SK-N-SH treated with all-trans-retinoic acid at 6 μM for 48 hours (cell line): ENCODE data around the gene UCHL5.
"Not testable (repeated sequence)": the region's sequence is repeated elsewhere in the genome, so short reads cannot be mapped to it uniquely, and the experiment has no call there.

Source experiments
- ATAC-seq: fragments of 200-7000 bp; cut with Tn5 transposase; 3 replicates; pipeline ENCODE4 v1.9.1; 2020; ENCODE audit warnings: mild to moderate bottlenecking, moderate library complexity
- ARNTL ChIP-seq: fragments of 450-650 bp; formaldehyde crosslinking; IDR thresholded peaks from 2 replicates; pipeline ENCODE4 v1.5.0; 2020; ENCODE audit warnings: low read depth, mild to moderate bottlenecking, moderate library complexity, borderline replicate concordance
- BACH2 ChIP-seq: fragments of 250-450 bp; sonication (Bioruptor Pico); IDR thresholded peaks from 2 replicates; pipeline ENCODE4 v1.9.0; 2021; ENCODE audit warnings: mild to moderate bottlenecking, borderline replicate concordance
- CREB5 ChIP-seq: fragments of 250-450 bp; sonication (Bioruptor Pico); IDR thresholded peaks from 2 replicates; pipeline ENCODE4 v1.5.1; 2020; ENCODE audit warnings: low read depth, mild to moderate bottlenecking, moderate library complexity
- CSDC2 ChIP-seq: fragments of 250-450 bp; sonication (Bioruptor Pico); IDR thresholded peaks from 2 replicates; pipeline ENCODE4 v1.5.0; 2020; ENCODE audit warnings: mild to moderate bottlenecking, moderate library complexity
- CSRNP3 ChIP-seq: fragments of 250-450 bp; sonication (Bioruptor Pico); IDR thresholded peaks from 2 replicates; pipeline ENCODE4 v1.5.1; 2021; ENCODE audit warnings: mild to moderate bottlenecking, moderate library complexity
- GLIS3 ChIP-seq: fragments of 250-450 bp; sonication (Bioruptor Pico); IDR thresholded peaks from 2 replicates; pipeline ENCODE4 v1.5.0; 2020; ENCODE audit warnings: mild to moderate bottlenecking, moderate library complexity
- ISL1 ChIP-seq: fragments of 250-450 bp; sonication (Bioruptor Pico); IDR thresholded peaks from 2 replicates; pipeline ENCODE4 v2.1.2; 2022; ENCODE audit warnings: mild to moderate bottlenecking, moderate library complexity
- OSR1 ChIP-seq: fragments of 250-450 bp; sonication (Bioruptor Pico); IDR thresholded peaks from 2 replicates; pipeline ENCODE4 v1.8.0; 2022; ENCODE audit warnings: moderate library complexity, mild to moderate bottlenecking, inconsistent platforms
- POU6F1 ChIP-seq: fragments of 250-450 bp; sonication (Bioruptor Pico); IDR thresholded peaks from 2 replicates; pipeline ENCODE4 v1.8.0; 2021; ENCODE audit warnings: low read depth, mild to moderate bottlenecking, moderate library complexity, borderline replicate concordance
- PPARA ChIP-seq: fragments of 250-450 bp; sonication (Bioruptor Pico); IDR thresholded peaks from 2 replicates; pipeline ENCODE4 v1.5.0; 2020; ENCODE audit warnings: mild to moderate bottlenecking, borderline replicate concordance
- RARB ChIP-seq: fragments of 250-450 bp; sonication (Bioruptor Pico); IDR thresholded peaks from 2 replicates; pipeline ENCODE4 v1.8.0; 2021; ENCODE audit warnings: mild to moderate bottlenecking, moderate library complexity
- SNAI2 ChIP-seq: fragments of 250-450 bp; sonication (Bioruptor Pico); IDR thresholded peaks from 2 replicates; pipeline ENCODE4 v1.5.0; 2020; ENCODE audit warnings: mild to moderate bottlenecking, moderate library complexity
- TCF4 ChIP-seq: fragments of 250-450 bp; sonication (Bioruptor Pico); IDR thresholded peaks from 2 replicates; pipeline ENCODE4 v1.8.0; 2021; ENCODE audit warnings: mild to moderate bottlenecking, moderate library complexity, borderline replicate concordance
- TOX ChIP-seq: fragments of 250-450 bp; sonication (Bioruptor Pico); IDR thresholded peaks from 2 replicates; pipeline ENCODE4 v1.8.0; 2021; ENCODE audit warnings: mild to moderate bottlenecking, moderate library complexity, borderline replicate concordance
- TSHZ2 ChIP-seq: fragments of 250-450 bp; sonication (Bioruptor Pico); IDR thresholded peaks from 2 replicates; pipeline ENCODE4 v1.5.0; 2020; ENCODE audit warnings: mild to moderate bottlenecking, moderate library complexity
- ZC3H10 ChIP-seq: fragments of 250-450 bp; sonication (Bioruptor Pico); IDR thresholded peaks from 2 replicates; pipeline ENCODE4 v1.5.1; 2021; ENCODE audit warnings: mild to moderate bottlenecking, moderate library complexity
- ZFP3 ChIP-seq: fragments of 250-450 bp; sonication (Bioruptor Pico); IDR thresholded peaks from 2 replicates; pipeline ENCODE4 v1.5.0; 2020; ENCODE audit warnings: mild to moderate bottlenecking, moderate library complexity
- ZFP30 ChIP-seq: fragments of 450-650 bp; formaldehyde crosslinking; IDR thresholded peaks from 2 replicates; pipeline ENCODE4 v1.5.0; 2022; ENCODE audit warnings: mild to moderate bottlenecking, moderate library complexity
- ZNF565 ChIP-seq: fragments of 450-650 bp; formaldehyde crosslinking; conservative IDR thresholded peaks from 2 replicates; pipeline ENCODE4 v1.5.0; 2020; ENCODE audit warnings: low read depth, mild to moderate bottlenecking, moderate library complexity
- TF ChIP-seq, protein P1 (sequence below): fragments of 250-450 bp; sonication (Bioruptor Pico); IDR thresholded peaks from 2 replicates; pipeline ENCODE4 v1.8.0; 2020; ENCODE audit warnings: mild to moderate bottlenecking, moderate library complexity, borderline replicate concordance

Gene UCHL5

DNA sequence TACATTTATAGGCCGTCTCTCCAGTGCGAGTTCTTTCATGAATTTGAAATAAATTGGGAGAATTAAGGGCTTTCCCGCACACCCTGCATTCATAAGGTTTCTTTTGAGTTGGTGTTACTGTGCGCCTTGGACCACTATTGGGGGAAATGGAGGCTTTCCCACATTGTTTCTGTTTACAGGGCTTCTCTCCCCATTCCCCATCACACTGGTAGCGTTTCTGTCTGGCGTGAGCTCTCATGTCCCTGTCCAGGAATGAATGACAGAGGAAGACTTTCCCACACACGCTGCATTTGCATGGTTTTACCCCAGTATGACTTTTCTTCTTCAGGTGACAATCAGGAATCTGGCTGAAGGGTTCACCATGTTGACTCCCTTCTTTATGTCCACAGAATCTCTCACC lies 65.0 kb downstream of the UCHL5 start (continued):
- TF ChIP-seq SNAI2 (CRISPR knock-in tag): no peak
- TF ChIP-seq, all 23 proteins: peak for 0

DNA sequence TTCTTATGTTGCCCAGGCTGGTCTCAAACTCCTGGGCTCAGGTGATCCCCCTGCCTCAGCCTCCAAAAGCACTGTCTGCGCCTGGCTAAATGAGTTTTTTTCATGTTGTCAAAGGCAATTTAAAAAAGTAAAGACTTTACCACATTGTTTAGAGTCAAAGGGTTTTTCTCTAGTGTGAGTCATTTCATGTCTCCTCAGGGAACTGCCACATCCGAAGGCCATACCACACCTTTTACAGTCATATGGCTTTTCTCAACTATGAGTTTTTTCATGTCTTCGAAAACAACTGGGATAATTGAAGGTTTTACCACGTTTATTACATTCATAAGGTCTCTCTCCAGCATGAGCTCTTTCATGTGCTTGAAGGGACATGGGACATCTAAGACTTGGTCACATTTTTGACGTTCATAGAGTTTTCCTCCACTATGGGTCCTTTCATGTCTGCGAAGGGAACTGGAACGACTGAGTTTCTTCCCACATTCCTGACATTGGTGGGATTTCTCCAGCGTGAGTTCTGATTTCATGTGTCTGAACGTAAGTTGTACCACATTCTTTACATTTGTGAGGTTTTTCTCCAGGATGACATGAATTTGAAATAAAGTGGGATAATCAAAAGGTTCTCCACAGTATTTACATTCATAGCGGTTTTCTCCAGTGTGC lies 65.6 kb downstream of the UCHL5 start:
- no peak for ATAC-seq
- no peak for TF ChIP-seq ZFP3 (CRISPR knock-in tag)
- no peak for TF ChIP-seq TCF4 (CRISPR knock-in tag)
- TF ChIP-seq OSR1: no peak
- no peak for TF ChIP-seq ZNF565 (CRISPR knock-in tag)
- TF ChIP-seq ISL1: no peak
- TF ChIP-seq BACH2: no peak

DNA sequence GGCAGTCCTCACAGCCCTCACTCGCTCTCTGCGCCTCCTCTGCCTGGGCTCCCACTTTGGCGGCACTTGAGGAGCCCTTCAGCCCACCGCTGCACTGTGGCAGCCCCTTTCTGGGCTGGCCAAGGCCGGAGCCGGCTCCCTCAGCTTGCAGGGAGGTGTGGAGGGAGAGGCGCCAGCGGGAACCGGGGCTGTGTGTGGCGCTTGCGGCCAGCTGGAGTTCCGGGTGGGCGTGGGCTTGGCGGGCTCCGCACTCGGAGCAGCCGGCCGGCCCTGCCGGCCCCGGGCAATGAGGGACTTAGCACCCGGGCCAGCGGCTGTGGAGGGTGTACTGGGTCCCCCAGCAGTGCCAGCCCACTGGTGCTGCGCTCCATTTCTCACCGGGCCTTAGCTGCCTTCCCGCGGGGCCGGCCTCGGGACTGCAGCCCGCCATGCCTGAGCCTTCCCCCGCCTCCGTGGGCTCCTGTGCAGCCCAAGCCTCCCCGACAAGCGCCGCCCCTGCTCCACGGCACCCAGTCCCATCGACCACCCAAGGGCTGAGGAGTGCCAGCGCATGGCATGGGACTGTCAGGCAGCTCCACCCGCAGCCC lies 72.3 kb downstream of the UCHL5 start:
- not testable (repeated sequence) for ATAC-seq

DNA sequence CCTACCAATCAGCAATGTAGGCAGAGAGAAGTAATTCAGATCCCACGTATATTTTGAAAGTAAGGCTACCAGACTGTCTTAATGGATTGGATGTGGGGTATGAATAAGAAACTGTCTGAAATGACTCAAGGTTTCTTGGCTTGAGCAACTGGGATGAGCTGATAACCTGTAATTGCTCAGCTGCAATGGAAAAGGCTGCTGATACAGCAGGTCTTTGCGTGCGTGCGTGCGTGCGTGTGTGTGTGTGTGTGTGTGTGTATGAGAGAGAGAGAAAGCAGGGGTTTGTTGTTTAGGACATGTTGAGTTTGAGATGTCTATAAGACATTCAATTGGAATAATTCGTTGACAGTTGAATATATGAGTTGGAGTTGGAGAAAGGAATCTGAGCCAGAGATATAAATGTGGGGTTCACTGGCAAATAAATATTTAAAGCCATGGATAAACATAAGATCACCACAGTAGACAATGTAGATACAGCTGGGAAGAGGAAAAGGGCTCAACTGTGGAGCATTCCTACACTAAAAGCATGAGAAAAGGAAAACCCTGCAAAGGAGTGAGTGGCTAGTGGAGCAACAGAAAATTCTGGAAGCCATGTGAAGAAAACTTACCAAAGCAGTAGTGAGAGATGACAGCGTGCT lies 72.9 kb downstream of the UCHL5 start:
- TF ChIP-seq POU6F1 (CRISPR knock-in tag) (no peak), ZNF565 (CRISPR knock-in tag) (no peak), ARNTL (CRISPR knock-in tag) (no peak), ZC3H10 (CRISPR knock-in tag) (no peak), TCF4 (CRISPR knock-in tag) (no peak), CSRNP3 (CRISPR knock-in tag) (no peak), BACH2 (no peak), TOX (CRISPR knock-in tag) (no peak), RARB (CRISPR knock-in tag) (no peak), CREB5 (CRISPR knock-in tag) (no peak), PPARA (CRISPR knock-in tag) (no peak), ZFP30 (no peak), GLIS3 (CRISPR knock-in tag) (no peak), CSDC2 (no peak)
- TF ChIP-seq, protein P1, sequence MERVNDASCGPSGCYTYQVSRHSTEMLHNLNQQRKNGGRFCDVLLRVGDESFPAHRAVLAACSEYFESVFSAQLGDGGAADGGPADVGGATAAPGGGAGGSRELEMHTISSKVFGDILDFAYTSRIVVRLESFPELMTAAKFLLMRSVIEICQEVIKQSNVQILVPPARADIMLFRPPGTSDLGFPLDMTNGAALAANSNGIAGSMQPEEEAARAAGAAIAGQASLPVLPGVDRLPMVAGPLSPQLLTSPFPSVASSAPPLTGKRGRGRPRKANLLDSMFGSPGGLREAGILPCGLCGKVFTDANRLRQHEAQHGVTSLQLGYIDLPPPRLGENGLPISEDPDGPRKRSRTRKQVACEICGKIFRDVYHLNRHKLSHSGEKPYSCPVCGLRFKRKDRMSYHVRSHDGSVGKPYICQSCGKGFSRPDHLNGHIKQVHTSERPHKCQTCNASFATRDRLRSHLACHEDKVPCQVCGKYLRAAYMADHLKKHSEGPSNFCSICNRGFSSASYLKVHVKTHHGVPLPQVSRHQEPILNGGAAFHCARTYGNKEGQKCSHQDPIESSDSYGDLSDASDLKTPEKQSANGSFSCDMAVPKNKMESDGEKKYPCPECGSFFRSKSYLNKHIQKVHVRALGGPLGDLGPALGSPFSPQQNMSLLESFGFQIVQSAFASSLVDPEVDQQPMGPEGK (CRISPR knock-in tag): no peak
- TF ChIP-seq, all 23 proteins: peak for 0

DNA sequence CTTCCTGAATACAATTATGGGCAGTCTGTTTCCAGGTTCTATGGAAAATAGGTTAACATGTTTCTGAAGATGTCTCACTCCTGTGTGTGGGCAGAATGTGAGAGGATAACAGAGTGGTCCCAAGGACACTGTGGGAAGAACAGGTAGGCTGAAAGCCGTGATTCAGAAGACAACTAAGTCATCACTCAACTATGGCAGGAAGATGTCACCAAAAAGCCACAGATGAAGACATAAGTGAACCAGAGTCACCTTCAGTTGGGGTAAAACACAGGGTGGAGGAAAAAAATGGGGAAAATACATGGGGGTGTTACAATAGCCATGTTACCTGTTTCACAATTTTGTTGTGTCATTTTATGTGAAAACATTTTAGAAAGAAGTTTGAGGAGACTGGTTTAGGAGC lies 75.1 kb downstream of the UCHL5 start:
- no peak for ATAC-seq
- TF ChIP-seq BACH2: no peak
- TF ChIP-seq TOX (CRISPR knock-in tag): no peak
- no peak for TF ChIP-seq CSRNP3 (CRISPR knock-in tag)
- TF ChIP-seq RARB (CRISPR knock-in tag): no peak
- no peak for TF ChIP-seq TCF4 (CRISPR knock-in tag)
- TF ChIP-seq CSDC2: no peak
- no peak for TF ChIP-seq TSHZ2 (CRISPR knock-in tag)
- TF ChIP-seq SNAI2 (CRISPR knock-in tag): no peak
- no peak for TF ChIP-seq POU6F1 (CRISPR knock-in tag)
- no peak for TF ChIP-seq GLIS3 (CRISPR knock-in tag)

More for the DNA sequence above, 72.9 kb downstream of the UCHL5 start:
- ATAC-seq: no peak
